GM23338 (cell line): ENCODE results near the gene CCDC93. TPM values are rescaled to one million over a fixed set of nuclear protein-coding genes. Genes with fewer than 3 reads are reported as not detected.

Experiments
- ATAC-seq: fragments of 200-7000 bp; cut with Tn5 transposase; 3 replicates; pipeline ENCODE4 v1.9.1; 2020
- DNase-seq: peaks from one replicate; pipeline ENCODE4 v3.0.0-alpha.2; 2015; ENCODE audit warnings: low spot score
- H2AFZ ChIP-seq: fragments of 200-600 bp; sonication (generic); 2 replicates; pipeline ENCODE4 v1.8.0; 2016; ENCODE audit warnings: antibody characterized with exemption, mild to moderate bottlenecking, moderate library complexity
- H3F3A ChIP-seq: fragments of 200-600 bp; sonication (generic); replicated peaks from 2 replicates; pipeline ENCODE4 v1.8.0; 2017; ENCODE audit warnings: antibody characterized with exemption, mixed run types, low read depth
- H3K27ac ChIP-seq: fragments of 200-600 bp; sonication (generic); 2 replicates; pipeline ENCODE4 v1.6.1; 2016; ENCODE audit warnings: low read depth
- H3K27me3 ChIP-seq: fragments of 200-600 bp; sonication (generic); 2 replicates; pipeline ENCODE4 v1.8.0; 2016; ENCODE audit warnings: mild to moderate bottlenecking, mixed run types, moderate library complexity; ENCODE audit not compliant: insufficient read depth
- H3K36me3 ChIP-seq: fragments of 200-600 bp; sonication (generic); 2 replicates; pipeline ENCODE4 v1.8.0; 2016; ENCODE audit warnings: mild to moderate bottlenecking; ENCODE audit not compliant: insufficient read depth
- H3K4me1 ChIP-seq: fragments of 200-600 bp; sonication (generic); 2 replicates; pipeline ENCODE4 v1.8.0; 2016; ENCODE audit warnings: mild to moderate bottlenecking, moderate library complexity; ENCODE audit not compliant: insufficient read depth
- H3K4me2 ChIP-seq: fragments of 200-600 bp; sonication (generic); 2 replicates; pipeline ENCODE4 v1.7.1; 2017; ENCODE audit warnings: mixed run types
- H3K4me3 ChIP-seq: fragments of 200-600 bp; sonication (generic); 2 replicates; pipeline ENCODE4 v1.6.1; 2016; ENCODE audit warnings: mixed run types
- H3K79me2 ChIP-seq: fragments of 200-600 bp; sonication (generic); replicated peaks from 2 replicates; pipeline ENCODE4 v1.8.0; 2017; ENCODE audit warnings: mild to moderate bottlenecking; ENCODE audit not compliant: insufficient read depth
- H3K9me2 ChIP-seq: fragments of 200-600 bp; sonication (generic); 2 replicates; pipeline ENCODE4 v1.8.0; 2017; ENCODE audit not compliant: insufficient read depth
- H4K20me1 ChIP-seq: fragments of 200-600 bp; sonication (generic); replicated peaks from 2 replicates; pipeline ENCODE4 v1.8.0; 2017; ENCODE audit warnings: mild to moderate bottlenecking; ENCODE audit not compliant: insufficient read depth
- H3K27ac Mint-ChIP-seq: 2 replicates; pipeline ENCODE4 v1.8.0; 2020; ENCODE audit warnings: inconsistent platforms, mild to moderate bottlenecking, moderate library complexity, mixed read lengths
- H3K27me3 Mint-ChIP-seq: 3 replicates; pipeline ENCODE4 v1.8.0; 2022; ENCODE audit warnings: low read depth, mild to moderate bottlenecking, moderate library complexity, mixed read lengths, inconsistent platforms; ENCODE audit not compliant: insufficient read depth, poor library complexity
- H3K36me3 Mint-ChIP-seq: 3 replicates; pipeline ENCODE4 v1.8.0; 2021; ENCODE audit warnings: low read depth, mild to moderate bottlenecking, inconsistent platforms, moderate library complexity, mixed read lengths
- H3K4me1 Mint-ChIP-seq: 3 replicates; pipeline ENCODE4 v1.8.0; 2020; ENCODE audit warnings: mild to moderate bottlenecking, inconsistent platforms, mixed read lengths
- H3K4me3 Mint-ChIP-seq: 3 replicates; pipeline ENCODE4 v1.8.0; 2021; ENCODE audit warnings: moderate library complexity, mild to moderate bottlenecking, inconsistent platforms, mixed read lengths
- H3K9me3 Mint-ChIP-seq: 3 replicates; pipeline ENCODE4 v1.8.0; 2020; ENCODE audit warnings: moderate library complexity, mild to moderate bottlenecking, inconsistent platforms, mixed read lengths
- CREB1 ChIP-seq: fragments of 250-450 bp; sonication (Bioruptor Pico); IDR thresholded peaks from 2 replicates; pipeline ENCODE4 v1.5.0; 2020; ENCODE audit warnings: low read depth, mild to moderate bottlenecking, moderate library complexity
- CTCF ChIP-seq, 2 experiments: fragments of 200-600 bp in 1 of 2; sonication (generic) in 1 of 2; conservative IDR thresholded peaks; 2 replicates each; pipeline versions ENCODE4 v1.5.1 to v1.6.1; 2016 to 2017; ENCODE audit warnings: antibody characterized with exemption in 2 of 2, low read depth in 2 of 2, mild to moderate bottlenecking in 2 of 2, moderate library complexity in 1 of 2
- ETS1 ChIP-seq: IDR thresholded peaks from 2 replicates; pipeline ENCODE4 v1.6.1; 2016; ENCODE audit warnings: antibody characterized with exemption
- EZH2 ChIP-seq: fragments of 200-600 bp; sonication (generic); IDR thresholded peaks from one replicate; pipeline ENCODE4 v1.8.0; 2017; ENCODE audit warnings: antibody characterized with exemption, mild to moderate bottlenecking, low read depth; ENCODE audit not compliant: unreplicated experiment
- EZH2phosphoT487 ChIP-seq: fragments of 200-600 bp; sonication (generic); IDR thresholded peaks from one replicate; pipeline ENCODE4 v1.8.1; 2018; ENCODE audit warnings: antibody characterized with exemption; ENCODE audit not compliant: unreplicated experiment
- JUNB ChIP-seq: IDR thresholded peaks from one replicate; pipeline ENCODE4 v1.6.1; 2016; ENCODE audit warnings: antibody characterized with exemption; ENCODE audit not compliant: unreplicated experiment
- POLR2AphosphoS5 ChIP-seq: IDR thresholded peaks from 2 replicates; pipeline ENCODE4 v1.6.1; 2016; ENCODE audit warnings: antibody characterized with exemption, low read depth
- REST ChIP-seq: IDR thresholded peaks from one replicate; pipeline ENCODE4 v1.6.1; 2018; ENCODE audit warnings: antibody characterized with exemption; ENCODE audit not compliant: unreplicated experiment
- STAT1 ChIP-seq: IDR thresholded peaks from one replicate; pipeline ENCODE4 v1.6.1; 2016; ENCODE audit warnings: antibody characterized with exemption; ENCODE audit not compliant: unreplicated experiment
- ZNF114 ChIP-seq: fragments of 250-450 bp; sonication (Bioruptor Pico); IDR thresholded peaks from 2 replicates; pipeline ENCODE4 v1.5.0; 2020; ENCODE audit warnings: mild to moderate bottlenecking, moderate library complexity
- ZNF331 ChIP-seq: fragments of 250-450 bp; sonication (Bioruptor Pico); IDR thresholded peaks from 2 replicates; pipeline ENCODE4 v1.5.0; 2020; ENCODE audit warnings: low read depth, mild to moderate bottlenecking, moderate library complexity
- ZNF462 ChIP-seq: fragments of 250-450 bp; sonication (Bioruptor Pico); IDR thresholded peaks from 2 replicates; pipeline ENCODE4 v1.5.0; 2020; ENCODE audit warnings: mild to moderate bottlenecking, moderate library complexity
- polyA plus RNA-seq: library from polyadenylated mRNA; unstranded; fragments of >200 nt; fragmentation: Nextera tagmentation; extraction: Ambion mirVana; gene quantifications from 2 replicates; pipeline ENCODE4 v1.2.1, GENCODE V29; 2016
- total RNA-seq: library from RNA; depleted of rRNA; stranded (reverse); fragments of >200 nt; shearing (Covaris generic); gene quantifications from 2 replicates; pipeline ENCODE4 v1.2.3, GENCODE V29; 2014

The CCDC93 gene
- total and polyA plus RNA-seq, 2 experiments from 2014 or later: 13.1 to 16.8 TPM

- no peak overlapping the region for H2AFZ ChIP-seq
- no peak overlapping the region for H3K27ac ChIP-seq
- TF ChIP-seq ZNF114 (CRISPR knock-in tag) (no peak), REST (no peak), STAT1 (no peak), ZNF462 (CRISPR knock-in tag) (no peak), CTCF (conservative IDR thresholded peaks at IDR 0.05; ENCODE audit: low read depth in 2 of 2) (no peak), JUNB (no peak), ETS1 (no peak), CREB1 (CRISPR knock-in tag) (no peak), POLR2AphosphoS5 (no peak), ZNF331 (CRISPR knock-in tag) (no peak), EZH2phosphoT487 (no peak), EZH2 (no peak)
- H3K9me2 ChIP-seq: no peaks in the 10 kb centered on the region
- H3K79me2 ChIP-seq: no peaks in the 10 kb centered on the region
- Mint-ChIP-seq H3K27me3 (no peaks in the 10 kb centered on the region), H3K9me3 (no peaks in the 10 kb centered on the region), H3K4me3 (no peak overlapping the region), H3K4me1 (peaks cover 8% of the 10 kb centered on the region; the same call in 2 of the 3 replicates), H3K36me3 (no peaks in the 10 kb centered on the region), H3K27ac (no peak overlapping the region)
- no peak overlapping the region for H3K4me3 ChIP-seq
- no peaks in the 10 kb centered on the region; the same call in 1 of the 2 replicates for H3K4me1 ChIP-seq
- ATAC-seq (no peak), DNase-seq (no peak)
- no peak overlapping the region for H3K4me2 ChIP-seq
- no peaks in the 10 kb centered on the region for H3K27me3 ChIP-seq
- no peaks in the 10 kb centered on the region for H3F3A ChIP-seq
- no peaks in the 10 kb centered on the region for H4K20me1 ChIP-seq
- no peaks in the 10 kb centered on the region for H3K36me3 ChIP-seq
Observed at GRCh38 chr2:118047380-118047826, 33.5 kb upstream of the CCDC93 start.
